GM19023 (cell line): ENCODE results near the gene PAQR3.
A peak's percentile ranks its signal among the peaks of the same experiment; 100 is the strongest.
"Not testable (repeated sequence)": the region's sequence is repeated elsewhere in the genome, so short reads cannot be mapped to it uniquely, and the experiment has no call there.

Experiments
- ATAC-seq: cut with Tn5 transposase; IDR thresholded peaks from one replicate; pipeline ENCODE4 v1.9.1; 2021; ENCODE audit warnings: mild to moderate bottlenecking, moderate library complexity; ENCODE audit not compliant: unreplicated experiment

The PAQR3 gene

DNA sequence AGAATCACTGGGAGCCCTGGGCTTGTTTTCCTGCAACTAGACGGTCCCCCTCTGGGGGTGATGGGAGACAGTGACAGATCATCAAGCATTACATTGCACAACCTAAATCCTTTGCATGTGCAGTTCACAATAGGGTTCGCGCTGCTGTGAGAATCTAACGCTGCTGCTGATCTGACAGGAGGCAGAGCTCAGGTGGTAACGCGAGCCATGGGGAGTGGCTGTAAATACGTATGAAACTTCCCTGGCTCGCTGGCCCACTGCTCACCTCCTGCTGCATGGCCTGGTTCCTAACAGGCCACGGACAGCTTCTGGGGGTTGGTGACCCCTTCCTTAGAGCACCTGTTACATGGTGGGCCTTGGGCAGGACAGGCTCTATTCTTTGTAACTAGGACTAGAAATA lies 10.4 kb downstream of the PAQR3 start:
- ATAC-seq: no peak

DNA sequence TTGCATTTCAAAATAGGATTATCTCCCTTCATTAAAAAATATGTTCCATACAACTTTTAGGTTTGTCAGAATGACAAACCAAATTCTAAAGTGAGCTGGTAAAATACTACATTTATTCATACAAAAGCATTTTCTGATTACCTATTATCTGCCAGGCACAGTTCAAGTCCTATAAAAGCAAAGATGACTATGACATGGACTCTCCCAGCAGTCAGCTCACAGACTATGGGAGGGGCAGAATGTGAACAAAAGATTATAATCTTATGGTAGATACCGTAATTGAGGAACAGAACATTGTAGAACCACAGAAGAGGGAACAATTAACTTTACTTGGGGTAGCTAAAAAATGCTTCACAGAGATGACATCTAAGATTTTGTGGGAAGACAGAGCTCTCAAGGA lies 12.4 kb downstream of the PAQR3 start:
- no peak for ATAC-seq

DNA sequence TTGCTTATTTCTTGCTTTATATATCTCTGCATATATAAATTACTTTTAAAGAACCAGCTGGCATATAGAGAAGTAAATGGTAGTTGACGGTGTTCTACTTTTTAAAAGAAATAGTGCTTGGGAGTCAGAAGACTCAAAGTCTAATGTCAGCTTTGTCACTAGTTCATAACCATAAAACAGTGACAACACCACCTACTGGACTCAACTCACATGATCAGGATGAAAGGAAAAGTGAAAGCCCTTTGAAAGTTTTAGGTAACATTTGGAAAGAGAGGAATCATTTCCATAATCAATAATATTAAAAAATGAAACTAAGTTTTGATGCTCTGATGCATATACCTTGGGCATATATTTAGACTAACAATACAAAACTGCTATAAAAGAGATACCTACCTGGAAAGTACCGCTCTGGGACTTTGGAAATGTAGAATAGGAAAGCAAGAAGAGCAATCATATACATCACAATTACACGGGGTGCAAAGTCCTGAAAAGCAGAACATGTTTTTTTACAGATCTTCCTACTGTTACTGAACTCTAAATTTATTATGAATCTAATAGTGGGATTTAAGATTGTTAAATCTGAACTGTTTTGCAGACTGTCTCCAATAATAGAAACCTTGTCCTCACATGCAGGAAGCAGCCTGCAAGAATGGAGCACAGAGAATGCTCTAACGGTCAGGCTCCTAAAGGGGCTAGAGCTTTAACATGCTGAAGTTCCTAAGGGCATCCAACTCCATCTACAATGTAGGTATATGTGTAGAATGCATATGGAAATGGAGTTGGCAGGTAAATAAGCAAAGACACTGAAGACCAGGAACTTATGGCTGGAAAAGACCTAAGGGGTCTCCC lies 15.6 kb downstream of the PAQR3 start:
- ATAC-seq: no peak

DNA sequence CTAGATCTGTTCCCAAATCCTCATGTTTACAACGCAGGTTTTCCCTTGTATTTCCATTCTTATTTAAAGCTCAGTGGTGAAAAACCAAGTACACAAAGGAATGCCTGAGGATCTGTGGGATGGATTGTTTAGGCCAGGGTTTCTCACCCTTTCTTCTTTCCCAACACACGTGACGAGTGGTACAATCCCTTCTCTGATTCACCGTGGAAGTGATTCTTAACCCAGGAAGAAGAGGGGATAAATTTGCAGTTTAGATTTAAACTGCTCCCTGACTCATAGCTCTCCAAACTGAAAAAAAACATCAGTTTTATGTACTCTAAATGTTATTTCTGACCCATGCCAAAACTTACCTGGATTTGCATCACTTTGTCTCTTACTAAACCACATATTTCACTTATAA lies 17.0 kb downstream of the PAQR3 start:
- no peak for ATAC-seq

DNA sequence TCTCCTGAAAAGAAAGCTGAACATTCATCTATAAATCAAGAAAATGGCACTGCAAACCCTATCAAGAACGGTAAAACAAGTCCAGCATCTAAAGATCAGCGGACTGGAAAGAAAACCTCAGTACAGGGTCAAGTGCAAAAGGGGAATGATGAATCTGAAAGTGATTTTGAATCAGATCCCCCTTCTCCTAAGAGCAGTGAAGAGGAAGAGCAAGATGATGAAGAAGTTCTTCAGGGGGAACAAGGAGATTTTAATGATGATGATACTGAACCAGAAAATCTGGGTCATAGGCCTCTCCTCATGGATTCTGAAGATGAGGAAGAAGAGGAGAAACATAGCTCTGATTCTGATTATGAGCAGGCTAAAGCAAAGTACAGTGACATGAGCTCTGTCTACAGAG lies 28.6 kb downstream of the PAQR3 start:
- no peak for ATAC-seq

DNA sequence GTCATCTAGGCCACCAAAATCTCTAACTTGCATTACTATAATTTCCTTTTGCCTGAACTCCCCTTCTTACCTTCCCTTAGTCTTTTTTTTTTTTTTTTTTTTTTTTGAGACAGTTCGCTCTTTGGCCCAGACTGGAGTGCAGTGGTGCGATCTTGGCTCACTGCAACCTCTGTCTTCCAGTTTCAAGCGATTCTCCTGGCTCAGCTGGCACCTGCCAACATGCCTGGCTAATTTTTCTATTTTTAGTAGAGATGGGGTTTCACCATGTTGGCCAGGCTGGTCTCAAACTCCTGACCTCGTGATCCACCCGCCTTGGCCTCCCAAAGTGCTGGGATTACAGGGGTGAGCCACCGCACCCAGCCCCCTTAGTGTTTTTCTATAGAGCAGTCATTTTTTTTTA lies 30.3 kb downstream of the PAQR3 start:
- not testable (repeated sequence) for ATAC-seq

DNA sequence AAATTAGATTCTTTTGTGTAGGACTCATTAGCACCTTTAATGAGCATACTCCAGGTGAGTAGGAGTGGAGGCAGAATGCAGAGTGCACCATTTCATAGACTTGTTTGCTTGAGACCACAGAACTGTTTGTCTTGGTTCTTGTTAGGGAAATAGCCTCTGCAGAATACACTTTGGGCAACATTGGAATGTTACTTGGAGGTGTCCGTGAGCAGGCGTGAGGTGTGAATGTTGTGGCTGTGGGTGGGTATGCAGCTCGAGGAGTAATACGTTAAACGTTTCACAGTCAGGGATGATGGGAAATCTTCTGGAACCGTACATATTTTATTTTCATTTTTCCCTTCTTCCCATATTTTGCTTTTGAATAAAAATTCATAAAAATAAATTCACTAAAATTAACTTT lies 31.6 kb downstream of the PAQR3 start:
- no peak for ATAC-seq

DNA sequence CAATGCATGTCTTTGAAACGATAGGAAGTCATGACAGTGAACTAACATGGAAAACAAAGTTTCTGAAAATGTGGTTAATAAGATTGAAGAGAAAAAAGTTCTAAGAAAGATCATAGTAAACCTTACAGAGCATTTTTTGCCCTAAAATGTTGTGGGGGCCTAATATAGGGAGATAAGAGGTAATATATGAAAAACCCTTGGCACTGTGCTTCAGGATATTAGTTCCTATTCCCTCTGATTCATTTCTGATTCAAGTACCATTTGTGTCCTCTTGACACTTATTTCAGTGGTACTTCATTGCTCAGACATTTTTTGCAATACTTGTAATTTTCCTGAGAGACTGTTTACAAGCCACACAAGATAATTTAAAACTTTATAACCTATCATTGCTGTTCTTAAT lies 35.1 kb downstream of the PAQR3 start:
- ATAC-seq: no peak

DNA sequence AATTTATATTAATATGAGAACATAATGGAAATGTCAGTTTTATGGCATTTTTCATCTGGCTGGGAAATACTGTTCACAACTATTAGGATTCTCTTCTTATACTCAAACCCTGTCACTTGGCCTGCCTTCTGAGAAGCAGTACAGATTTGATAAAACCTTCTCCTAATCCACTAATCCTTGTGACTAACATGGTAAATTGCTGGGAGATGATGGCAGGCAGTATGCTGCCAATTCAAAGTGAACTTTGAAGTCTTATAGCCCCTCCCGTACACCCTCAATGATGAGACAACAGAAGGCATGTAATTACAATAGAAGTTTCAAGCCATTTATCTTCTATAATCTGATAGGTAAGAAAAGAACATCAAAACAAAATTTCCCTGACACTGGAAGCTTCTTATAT lies 36.9 kb downstream of the PAQR3 start:
- no peak for ATAC-seq

DNA sequence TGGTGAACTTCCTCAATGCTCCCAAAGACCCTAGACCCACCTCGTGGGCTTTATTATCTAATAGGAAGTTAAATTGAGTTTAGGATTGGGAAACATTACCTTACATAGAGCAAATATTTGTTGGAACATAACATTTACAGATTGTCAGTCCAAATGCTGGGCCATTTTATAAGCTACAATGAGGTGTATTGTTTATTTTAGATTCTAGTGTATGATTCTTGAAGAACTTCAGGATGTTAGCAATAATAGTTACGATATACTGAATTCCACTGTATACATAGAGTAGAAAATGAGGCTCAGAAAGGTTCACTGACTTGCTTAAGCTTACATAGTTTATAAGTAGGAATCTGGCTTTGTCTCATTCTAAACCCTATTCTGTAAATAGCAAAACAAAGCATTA lies 37.4 kb downstream of the PAQR3 start:
- no peak for ATAC-seq

DNA sequence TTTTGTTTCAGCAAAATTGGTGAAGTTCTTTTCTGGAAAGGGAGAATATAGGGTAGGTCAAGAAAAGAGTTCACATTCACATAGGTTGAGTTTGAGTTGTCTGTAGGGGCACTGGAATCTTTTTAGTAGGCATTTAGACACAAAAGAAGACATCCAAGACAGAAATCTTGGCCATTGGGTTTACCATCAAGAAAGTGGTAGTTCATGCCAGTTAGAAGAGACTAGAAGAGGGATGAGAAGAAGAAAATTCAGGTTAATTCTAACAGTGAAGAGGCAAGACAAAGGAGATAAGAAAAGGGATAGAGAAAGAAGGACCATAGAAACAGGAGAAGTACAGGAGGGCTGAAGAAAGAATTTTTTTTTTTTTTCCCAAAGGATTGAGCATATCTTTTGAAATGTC lies 39.9 kb downstream of the PAQR3 start:
- ATAC-seq: no peak

DNA sequence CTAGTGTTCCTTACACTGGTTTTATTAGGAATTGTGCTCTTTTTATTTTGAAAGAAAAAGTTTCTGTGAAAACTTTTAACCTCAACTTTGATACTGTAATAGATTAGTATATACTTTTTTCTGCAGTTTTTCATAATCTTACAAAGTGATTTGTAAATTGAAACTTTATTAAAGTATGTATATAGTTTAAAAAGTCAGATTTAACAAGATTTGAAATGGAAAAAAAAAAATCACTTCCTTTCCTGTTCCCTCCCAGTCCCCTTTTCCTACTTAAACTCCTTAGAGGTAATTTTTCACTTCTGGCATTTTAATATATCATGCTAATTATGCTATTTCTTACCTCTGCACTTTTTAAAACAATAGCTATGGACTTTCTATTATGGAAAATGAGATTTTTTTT lies 49.3 kb downstream of the PAQR3 start:
- no peak for ATAC-seq

DNA sequence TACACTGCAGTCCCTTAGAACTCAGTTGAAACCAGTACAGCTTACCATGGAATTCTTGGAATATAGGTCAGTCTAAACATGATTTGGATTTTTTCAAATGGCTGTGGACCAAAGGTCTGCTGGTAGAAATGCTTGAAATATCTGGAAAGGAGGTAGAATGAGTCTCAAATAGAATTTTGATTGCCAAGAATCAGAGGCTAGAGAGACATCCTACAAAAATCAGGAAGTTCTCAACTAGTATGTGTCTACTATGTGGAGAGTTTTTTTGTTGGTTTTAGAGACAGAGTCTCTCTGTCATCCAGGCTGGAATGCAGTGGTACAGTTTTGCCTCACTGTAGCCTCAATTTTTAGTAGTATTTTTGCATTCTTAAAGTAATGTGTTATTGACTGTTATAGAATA lies 53.6 kb downstream of the PAQR3 start:
- ATAC-seq: no peak

DNA sequence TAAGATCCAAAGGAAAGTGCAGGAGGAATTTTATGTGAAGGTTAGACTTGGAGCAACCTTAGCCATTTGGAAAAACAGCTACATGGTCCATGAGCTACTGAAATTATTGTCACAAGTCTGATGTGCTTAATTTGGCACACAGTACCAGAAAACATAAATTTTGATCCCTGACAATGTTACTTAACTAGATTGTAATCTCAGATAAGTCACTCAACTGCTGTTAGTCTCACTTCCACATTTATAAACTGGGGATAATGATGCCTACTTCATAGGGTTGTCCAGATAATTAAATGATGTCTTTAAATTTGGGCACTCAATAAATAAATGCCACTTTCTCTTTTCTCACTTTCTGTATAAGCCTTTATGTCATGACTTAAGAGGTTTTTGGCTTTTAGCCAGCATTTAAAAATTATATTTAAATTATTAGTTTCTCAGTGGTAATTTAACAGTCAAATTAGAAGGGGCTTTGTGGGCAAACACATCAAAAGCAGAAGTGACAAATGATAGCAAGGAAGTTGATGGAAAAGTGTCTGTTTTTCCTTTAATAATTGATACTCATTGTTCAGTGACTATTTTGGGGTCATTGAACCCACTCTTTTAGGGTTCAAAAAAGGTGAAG lies 58.3 kb downstream of the PAQR3 start:
- ATAC-seq: no peak

DNA sequence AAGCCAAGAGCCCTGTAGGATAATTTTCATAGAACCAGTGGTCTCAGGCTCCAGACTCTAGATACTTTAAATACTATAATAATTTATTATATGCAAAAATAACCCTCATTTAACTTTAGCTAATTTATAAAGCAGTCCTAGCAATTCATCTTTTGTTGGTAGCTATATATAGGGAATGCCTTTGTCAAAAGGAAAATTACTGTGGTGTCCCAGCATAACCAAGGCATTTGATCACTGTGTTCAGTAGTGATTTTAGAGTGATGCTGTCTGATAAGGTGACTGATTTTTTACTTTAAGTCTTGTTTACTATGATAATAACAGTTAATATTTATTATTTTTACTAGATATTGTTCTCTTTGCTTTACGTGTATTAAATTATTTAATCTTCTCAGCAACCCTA lies 61.2 kb downstream of the PAQR3 start:
- ATAC-seq: no peak

DNA sequence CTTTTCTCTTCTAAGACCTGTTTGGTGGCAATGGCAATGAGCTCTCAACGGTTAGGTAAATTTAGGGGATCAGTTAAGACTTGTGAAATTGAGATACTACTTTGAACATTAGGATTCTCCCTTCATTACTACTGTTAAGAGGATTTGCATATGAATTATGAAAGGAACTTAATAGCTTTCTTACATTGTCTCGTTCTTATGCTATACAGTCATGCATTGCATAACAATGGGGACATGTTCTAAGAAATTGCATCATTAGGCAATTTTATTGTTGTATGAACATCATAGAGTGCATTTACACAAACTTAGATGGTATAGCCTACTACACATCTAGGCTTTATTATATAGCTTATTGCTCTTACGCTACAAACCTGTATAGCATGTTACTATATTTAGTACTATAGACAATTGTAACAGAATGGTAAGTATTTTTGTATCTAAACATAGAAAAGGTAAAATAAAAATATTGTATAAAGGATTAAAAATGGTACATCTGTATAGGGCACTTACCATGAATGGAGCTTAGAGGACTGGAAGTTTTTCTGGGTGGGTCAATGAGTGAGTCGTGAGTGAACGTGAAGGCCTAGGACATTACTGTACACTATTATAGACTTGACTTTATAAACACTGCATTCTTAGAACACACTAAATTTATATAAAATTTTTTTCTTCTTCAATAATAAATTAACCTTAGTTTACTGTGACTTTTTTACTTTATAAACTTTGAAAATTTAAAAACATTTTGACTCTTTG lies 62.5 kb downstream of the PAQR3 start:
- no peak for ATAC-seq

DNA sequence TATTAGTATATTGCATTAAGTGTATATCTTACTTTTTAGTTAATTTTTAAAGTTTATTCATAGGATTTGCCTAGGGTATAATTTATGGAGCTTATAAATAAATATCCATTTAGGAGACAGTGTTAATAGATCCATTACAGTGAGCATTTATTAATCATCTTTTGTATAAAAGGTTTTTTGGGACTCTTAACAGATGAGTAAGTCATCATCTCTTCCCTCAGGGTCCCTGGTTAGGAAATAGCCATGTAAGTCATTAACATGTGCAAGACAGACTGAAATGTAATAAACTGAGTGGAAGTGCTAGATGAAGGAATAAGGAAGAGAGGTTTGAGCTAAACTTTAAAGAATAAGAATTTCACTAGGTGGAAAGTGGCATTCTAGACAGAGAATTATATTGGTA lies 69.2 kb downstream of the PAQR3 start:
- ATAC-seq: no peak

DNA sequence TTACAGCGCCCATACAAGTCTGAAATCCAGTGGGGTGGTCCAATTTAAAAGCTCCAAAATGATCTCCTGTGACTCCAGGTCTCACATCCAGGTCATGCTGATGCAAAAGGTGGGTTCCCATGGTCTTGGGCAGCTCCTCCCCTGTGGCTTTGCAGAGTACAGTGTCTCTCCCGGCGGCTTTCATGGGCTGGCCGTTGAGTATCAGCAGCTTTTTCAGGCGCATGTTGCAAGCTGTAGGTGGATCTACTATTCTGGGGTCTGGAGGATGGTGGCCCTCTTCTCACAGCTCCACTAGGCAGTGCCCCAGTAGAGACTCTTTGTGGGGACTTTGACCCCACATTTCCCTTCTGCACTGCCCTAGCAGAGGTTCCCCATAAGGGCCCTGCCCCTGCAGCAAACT lies 70.5 kb downstream of the PAQR3 start:
- ATAC-seq: not testable (repeated sequence)

DNA sequence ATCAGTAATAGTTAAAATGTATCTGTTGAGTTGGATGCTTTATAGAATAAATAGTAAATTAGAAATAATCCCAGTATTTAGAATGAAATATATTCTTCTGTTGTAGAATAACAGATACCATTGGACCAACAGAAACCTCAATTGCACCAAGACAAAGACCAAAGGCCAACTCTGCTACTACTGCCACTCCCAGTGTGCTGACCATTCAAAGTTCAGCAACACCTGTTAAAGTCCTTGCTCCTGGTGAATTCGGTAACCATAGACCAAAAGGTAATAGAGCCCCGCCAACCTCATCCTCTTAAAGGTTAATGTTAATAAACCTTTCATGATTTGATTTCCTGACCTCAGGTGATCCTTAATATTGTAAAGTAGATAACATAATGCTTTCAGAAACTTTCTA lies 73.8 kb downstream of the PAQR3 start:
- no peak for ATAC-seq

DNA sequence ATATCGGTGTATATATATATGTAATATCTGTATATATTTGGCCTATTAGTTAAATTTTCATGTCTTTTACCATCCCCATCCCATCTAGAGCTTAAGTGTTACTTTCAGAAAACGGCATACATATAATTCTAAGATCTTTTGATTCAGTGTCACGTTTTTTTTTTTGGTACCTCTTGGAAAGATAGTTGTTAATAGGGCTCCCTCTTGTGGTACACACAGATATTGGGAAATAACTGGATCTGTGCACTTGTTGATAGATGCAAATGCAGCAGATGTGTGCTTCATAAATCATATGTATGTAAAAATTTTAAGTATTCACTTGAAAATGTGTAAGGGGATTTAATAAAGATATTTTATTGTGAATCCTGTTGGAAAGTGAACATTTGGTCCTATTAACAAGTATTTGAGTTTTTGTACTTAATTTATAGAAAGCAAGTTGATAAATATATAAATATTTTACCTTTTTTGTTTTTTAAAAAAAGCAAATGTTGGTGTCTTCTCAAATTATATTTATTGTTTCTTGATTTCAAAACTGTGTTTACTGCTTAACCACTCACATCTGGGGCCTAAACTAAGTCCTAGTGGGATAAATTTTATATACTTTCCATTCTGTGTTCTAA lies 74.7 kb downstream of the PAQR3 start:
- ATAC-seq: peak; percentile 44

DNA sequence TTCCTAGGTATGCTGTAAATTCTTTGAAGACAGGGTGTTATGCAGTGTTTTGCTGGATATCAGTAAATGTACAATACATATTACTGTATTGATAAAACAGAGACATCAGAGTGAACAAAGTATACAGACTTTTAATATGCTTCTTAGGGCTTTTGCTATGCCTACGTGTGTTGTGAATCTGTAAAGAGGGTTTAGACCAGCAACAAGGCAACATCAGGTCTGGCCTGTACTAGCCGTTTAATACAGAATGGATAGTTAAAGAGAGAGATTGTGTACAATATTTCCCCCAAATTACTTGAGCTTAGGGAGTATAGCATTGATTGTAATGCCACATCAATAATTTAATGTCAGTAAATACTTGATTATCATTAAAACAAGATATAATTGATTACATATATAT lies 75.2 kb downstream of the PAQR3 start:
- no peak for ATAC-seq
